ENCODE results near the gene MMD2.

MMD2 gene

DNA sequence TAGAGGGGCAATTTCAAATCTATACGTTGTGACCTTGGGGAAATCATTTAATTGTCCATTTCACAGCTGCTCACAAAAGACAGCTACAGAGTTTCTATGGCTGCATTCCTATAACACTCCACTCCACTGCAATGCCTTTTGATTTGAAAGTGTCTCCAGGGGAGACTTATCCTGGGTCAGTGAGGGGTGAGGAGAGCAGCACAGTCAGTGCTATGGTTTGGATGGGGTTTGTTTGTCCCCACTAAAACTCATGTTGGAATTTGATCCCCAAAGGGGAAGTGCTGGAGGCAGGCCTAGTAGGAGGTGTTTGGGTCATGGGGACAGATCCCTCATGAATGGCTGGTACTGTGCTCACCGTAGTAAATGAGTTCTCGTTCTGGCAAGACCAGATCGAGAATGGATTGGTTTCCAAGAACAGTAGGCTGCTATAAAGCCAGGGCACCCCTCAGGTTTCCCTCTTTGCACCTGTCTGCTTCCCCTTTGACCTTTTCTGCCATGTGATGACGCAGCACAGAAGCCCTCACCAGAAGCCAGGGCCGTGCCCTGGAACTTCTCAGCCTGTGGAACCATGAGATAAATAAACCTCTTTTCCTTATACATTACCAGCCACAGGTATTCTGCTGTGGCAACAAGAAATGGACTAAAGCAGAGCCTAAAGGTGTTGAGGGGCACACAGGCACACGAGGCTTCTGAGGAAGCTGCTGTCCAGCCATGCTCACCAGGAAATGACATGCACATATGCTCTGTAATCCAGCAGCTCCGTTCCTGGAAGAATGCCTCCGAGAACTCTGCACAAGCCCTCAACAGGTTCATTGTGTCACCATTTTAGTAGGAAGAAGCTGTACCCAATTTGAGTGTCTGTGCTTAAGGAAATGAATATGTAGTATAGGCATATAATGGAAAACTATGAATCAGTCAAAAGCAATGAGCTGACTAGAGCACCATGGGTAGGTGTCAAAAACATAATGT, 92.2 kb downstream of the MMD2 start:
- no peak for DNase-seq

DNA sequence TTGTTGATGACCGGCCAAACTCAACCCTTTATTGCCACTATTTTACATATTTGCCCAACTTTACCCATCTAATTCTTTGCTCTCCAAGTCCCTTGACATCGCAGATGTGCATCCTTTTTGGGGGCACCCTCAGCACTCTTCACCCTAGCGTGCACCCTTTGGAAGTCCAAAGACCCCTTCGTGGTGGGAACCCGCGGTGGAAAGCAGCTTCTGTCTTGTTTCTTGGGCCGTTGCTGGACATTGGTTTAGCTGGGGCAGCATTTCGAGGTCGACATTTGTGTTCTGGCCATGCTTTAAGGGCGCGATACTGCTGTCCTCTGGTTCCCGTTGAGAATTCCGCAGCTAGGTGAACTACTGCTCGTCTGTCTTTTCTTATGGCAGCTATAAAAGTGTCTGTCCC, 96.8 kb downstream of the MMD2 start:
- no peak for DNase-seq

DNA sequence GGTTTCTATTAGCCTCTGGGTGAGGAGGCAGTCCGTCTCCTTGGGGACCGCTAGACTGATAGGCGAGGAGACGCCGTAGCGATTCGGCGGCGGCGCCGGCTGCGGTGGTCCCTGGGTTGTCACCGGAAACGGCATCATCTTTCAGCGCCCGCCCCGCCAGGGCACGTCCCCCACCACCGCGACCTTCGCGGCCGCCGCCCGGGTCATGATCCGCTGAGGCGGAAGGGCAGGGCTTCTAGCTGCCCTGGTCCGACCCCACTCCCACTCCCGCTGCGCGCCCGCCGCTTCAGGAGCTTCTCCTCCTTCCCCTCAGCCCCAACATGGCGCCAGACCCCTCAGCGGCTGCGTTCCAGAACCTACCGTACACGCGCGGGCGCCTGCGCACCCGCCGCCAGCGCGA, 97.3 kb downstream of the MMD2 start, which contains the start of gene PAPOLB:
Gene PAPOLB (minus strand): TSS at position 358 of the 400 bp plus-strand sequence. CDS start 220 bp downstream, at position 138.
- DNase-seq: peak; percentile 19

DNA sequence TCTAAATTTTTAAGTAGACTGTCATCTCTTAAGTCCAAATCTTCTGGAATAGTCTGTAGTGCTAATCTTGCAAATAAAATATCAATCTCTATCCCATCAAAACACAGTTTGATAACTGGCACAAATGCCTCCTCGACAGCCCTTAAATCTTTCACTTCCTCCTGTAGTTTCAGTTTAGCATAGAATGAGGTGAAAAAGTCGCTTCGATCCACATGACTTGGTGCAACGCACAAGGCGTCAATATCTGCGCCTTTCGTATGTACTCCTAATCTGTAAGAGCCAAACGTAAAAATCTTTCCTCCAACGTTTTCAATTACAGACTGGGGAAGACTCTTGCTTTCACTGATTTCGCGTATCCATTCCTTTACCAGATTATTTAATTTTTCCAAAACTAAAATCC, 97.8 kb downstream of the MMD2 start:
- no peak for DNase-seq

DNA sequence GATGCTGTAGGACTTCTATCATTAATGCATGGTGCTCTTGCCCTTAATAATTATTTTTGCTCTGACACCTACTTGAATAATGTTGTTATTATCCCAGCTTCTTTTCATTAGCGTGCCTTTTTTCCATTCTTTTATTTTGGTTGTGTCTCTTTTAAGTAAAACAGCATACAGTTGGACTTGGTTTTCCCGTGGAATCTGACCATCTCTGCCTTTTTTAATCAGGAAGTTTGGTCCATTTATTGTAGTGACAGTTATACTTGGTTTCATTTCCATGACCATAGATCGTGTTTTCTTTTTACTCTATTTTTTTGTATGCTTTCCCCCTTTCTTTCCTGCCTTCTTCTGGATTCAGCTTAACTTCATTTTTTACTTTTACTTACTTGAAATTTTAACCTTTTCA, 101.8 kb downstream of the MMD2 start:
- no peak for DNase-seq

DNA sequence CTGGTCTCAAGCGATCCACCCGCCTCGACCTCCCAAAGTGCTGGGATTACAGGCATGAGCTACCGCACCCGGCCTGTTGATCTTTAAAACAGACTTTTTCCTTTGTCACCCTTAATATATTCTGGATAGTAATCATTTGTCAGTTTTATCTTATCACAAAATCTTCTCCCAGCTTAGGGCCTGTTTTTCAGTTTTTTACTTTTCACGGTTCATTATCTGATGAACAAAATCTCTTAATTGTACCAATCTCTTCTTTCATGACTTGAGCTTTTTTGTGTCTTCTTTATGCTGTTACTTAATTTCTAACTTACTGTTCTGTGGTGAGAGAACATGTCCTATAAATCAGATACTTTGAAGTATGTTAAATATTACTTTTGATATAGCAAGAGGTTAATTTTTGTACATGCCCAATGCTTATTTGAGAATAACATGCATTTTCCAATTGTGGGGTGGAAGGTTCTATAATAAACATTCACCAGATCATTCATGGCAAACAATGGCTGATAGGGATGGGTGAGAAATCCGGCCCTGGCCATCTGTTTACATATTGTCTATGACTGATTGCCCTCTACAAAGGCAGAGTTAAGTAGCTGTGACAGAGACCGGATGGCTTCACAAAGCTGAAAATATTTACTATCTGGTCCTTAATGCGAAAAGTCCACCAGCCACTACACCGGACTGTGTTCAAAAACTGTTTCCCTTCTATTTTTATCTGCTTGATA, 102.5 kb downstream of the MMD2 start:
- no peak for DNase-seq
